ENCODE data around the gene C1GALT1.
"Not testable (repeated sequence)": the region's sequence is repeated elsewhere in the genome, so short reads cannot be mapped to it uniquely, and the experiment has no call there.

C1GALT1 gene

GRCh38 chr7:7166318-7166717 is 16.0 kb upstream of the C1GALT1 start:
- in situ Hi-C loops (cut with HindIII; ENCODE audit: low sequenced_read_pairs) = no loop called here

- in situ Hi-C loops (cut with HindIII; ENCODE audit: low sequenced_read_pairs) = no loop called here
Observed at GRCh38 chr7:7169296-7169695, 13.0 kb upstream of the C1GALT1 start.

GRCh38 chr7:7173956-7174632 is 8.2 kb upstream of the C1GALT1 start:
- in situ Hi-C loops (cut with HindIII; ENCODE audit: low sequenced_read_pairs) = no loop called here

DNA sequence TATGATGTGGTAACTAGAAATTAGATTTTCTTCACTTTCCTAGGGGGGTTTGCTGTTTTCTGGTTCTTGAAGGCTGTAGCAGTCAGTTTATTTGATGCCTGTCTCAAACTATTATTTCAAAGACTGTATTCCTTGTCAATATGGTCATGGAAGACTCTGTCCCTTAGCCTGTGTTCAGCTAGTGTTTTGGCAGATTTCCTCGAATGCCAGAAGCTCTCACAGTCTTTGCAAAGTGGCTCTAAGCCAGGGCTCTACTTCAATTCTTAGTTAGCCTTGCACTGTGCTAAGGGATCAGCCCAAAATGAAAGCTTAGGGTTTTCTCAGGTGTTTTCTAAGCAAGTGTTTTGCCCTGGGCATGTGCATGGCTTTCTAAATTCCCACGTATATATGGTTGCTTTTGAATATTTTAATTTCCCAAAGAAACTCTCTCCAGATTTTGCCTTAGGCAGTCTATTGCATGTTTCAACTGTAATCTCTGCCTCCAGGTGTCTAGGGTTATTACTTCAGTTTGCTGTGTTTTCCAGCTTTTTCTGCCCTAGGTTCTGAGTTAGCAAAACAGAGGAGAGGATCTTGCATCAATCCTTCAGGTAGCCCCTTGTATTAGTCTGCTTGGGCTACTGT is 7.2 kb upstream of the C1GALT1 start:
- in situ Hi-C loops (cut with HindIII; ENCODE audit: low sequenced_read_pairs) = no loop called here

DNA sequence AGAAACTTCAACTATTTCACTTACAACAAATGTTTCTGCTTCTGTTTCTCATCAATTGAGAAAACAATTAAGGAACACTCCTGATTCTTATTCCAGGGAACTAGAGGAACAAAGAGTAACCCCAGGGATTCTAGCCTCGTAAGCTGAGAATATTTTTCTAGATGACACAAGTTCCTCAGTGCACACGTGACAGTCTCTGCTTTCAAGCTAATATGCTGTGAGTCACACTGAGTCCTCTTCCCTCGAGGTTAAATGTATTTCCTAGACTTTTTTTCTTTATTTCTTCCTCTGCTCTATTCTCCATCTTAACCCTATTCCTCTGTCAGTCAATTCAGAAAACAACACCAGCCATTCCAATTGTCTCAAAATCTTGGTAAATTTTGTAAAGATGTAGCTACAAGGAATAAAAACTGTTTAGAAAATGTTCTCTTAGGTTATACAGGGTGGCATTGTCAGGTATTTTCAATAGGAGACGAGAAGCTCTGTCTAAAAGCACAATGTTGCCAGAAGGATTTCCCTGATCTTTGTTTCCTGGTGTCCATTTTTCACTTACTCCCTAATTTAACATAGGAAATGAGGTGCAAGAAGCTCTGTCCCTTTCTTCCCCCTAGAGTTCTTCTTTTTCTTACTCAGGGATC is 5.8 kb upstream of the C1GALT1 start:
- in situ Hi-C loops (cut with HindIII; ENCODE audit: low sequenced_read_pairs) = no loop called here

DNA sequence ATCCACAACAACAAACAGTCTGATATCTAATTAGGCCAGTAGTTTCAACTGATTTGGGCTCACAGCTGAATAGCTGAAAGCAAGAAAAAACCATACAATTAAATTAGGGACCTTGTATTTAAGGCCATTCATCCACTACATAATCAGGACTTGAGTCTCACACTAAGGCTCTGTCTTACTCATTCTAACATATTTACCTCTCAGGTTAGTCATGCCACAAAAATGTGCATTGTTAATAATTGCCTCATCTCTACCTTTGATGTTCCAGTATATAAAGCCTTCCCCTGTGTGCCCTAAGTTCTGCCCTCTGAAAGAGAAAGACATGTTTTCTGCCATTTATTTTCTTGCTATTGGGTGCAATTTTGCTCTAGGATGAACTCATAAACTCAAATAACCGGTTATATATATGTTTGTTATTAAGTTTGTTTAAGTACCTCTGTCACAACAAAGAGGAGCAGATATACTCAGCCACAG is 5.3 kb upstream of the C1GALT1 start:
- in situ Hi-C loops (cut with HindIII; ENCODE audit: low sequenced_read_pairs) = no loop called here

DNA sequence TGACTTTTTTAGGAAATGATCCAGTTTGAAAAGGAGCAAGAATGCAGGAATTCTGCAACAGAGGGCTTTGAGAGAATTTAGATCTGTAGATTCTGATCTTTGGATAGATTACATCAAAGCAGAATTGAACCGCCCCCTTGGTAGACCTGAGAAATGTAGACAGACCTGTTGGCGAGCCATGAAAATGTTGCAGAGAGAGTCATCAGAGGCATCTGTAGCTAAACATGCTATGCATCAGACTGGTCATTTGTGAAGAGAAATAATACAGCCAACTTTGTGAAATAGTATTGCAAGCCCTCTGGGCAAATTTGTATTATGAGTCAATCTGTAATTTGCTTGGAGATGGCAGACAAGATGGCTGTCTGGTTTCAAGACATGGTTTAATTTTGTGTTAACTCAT is 4.3 kb upstream of the C1GALT1 start:
- in situ Hi-C loops (cut with HindIII; ENCODE audit: low sequenced_read_pairs) = no loop called here

GRCh38 chr7:7178906-7179305 is 3.4 kb upstream of the C1GALT1 start:
- in situ Hi-C loops (cut with HindIII; ENCODE audit: low sequenced_read_pairs) = no loop called here

DNA sequence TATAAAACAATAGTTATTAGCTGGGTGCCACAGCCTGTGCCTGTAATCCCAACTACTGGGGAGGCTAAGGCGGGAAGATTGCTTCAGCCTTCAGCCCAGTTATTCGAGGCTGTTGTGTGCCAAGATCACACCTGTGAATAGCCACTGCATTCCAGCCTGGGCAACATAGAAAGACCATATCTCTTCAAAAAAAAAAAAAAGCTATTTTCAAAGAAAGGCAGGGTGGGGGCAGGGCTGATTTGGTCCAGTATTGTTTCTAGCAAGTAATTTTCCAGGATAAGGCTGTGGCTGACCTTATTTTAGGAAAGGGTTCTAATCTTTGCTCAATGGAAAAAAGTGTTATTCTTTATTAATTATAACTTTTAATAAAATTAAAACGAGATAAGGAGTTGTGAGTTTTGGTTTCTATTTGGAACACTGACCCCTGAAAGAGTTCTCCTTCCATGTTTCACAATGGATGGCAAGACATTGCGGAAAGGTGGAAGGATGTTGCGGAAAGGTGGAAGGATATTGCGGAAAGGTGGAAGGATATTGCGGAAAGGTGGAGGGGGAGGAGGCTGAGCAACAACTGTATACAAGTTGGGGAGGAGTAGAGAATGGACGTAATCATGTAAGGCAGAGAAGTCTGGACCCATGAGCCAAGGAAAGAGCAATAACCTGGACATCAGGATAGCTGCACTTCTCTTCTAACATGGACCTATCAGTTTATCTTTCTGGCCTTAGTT is 1.5 kb upstream of the C1GALT1 start:
- in situ Hi-C loops (cut with HindIII; ENCODE audit: low sequenced_read_pairs) = no loop called here

DNA sequence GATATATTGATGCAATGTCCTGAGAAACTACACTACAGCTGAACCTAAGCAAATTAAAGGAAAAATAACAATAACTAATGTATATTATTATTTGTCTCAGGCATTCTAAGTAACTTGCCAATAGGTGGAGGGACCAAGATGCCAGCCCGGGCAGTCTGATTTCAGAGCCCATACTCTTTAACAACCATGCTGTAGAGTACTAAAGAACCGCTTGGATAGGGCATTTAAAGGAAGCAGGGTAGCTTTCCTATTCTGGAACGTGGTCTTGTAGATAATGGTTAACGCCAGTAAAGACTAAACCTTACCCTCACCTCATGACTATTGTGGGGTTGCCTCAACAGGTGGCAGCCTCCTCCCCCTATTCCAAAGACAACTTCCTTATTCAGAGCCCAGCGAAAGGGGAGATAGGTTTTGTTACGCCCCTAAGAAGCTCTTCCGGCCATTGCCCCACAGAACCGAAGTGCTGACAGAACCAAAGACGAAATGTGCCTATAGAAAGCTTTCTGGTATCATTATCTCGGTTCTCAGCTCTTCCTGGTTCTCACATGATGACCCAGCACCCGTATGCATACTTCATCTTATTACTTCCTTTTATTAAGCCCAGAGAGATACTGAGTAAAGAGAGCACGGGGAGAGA is 707 bp upstream of the C1GALT1 start:
- in situ Hi-C loops (cut with HindIII; ENCODE audit: low sequenced_read_pairs) = no loop called here

- in situ Hi-C loops (cut with HindIII; ENCODE audit: low sequenced_read_pairs) = no loop called here
Observed at GRCh38 chr7:7183061-7183837, 905 bp downstream of the C1GALT1 start.

GRCh38 chr7:7183838-7184463 is 1.6 kb downstream of the C1GALT1 start:
- in situ Hi-C loops (cut with HindIII; ENCODE audit: low sequenced_read_pairs) = no loop called here

GRCh38 chr7:7185371-7185989 is 3.1 kb downstream of the C1GALT1 start:
- in situ Hi-C loops (cut with HindIII; ENCODE audit: low sequenced_read_pairs) = no loop called here

GRCh38 chr7:7188091-7188490 is 5.7 kb downstream of the C1GALT1 start:
- in situ Hi-C loops (cut with HindIII; ENCODE audit: low sequenced_read_pairs) = no loop called here

GRCh38 chr7:7188742-7189141 is 6.4 kb downstream of the C1GALT1 start:
- in situ Hi-C loops (cut with HindIII; ENCODE audit: low sequenced_read_pairs) = no loop called here

DNA sequence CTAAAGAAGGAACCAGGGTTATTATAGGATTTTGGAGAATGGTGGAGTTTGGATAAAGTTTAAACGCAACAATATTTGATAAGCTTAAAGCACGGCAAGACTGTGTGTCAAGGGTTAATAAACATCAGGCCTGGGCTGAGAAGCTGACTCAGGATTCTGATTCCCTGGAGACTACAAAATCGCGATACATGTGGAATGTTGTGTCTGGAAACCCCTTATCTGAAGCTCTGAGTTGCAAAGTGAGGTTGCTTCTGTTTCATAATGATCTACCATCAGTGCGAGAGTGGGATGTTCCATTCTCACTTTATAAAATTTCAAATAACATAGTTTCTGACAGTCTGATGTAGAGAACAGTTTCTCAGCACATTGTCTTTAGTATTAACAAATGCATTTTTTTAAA is 7.8 kb downstream of the C1GALT1 start:
- in situ Hi-C loops (cut with HindIII; ENCODE audit: low sequenced_read_pairs) = no loop called here

DNA sequence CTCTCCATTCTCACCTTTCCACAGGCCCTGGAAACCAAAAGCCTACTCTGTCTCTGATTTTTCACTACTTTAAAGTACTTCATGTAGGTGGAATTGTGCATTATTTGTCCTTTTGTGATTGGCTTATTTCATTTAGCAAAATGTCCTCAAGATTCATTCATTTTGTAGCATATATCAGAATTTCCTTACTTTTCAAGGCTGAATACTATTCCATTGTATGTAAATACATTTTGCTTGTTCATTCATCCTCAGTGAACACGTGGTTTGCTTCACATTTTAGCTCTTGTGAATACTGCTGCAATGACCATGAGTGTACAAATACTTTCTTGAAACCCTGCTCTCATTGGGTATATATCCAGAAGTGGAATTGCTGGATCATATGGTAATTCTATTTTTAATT is 8.8 kb downstream of the C1GALT1 start:
- in situ Hi-C loops (cut with HindIII; ENCODE audit: low sequenced_read_pairs) = no loop called here

DNA sequence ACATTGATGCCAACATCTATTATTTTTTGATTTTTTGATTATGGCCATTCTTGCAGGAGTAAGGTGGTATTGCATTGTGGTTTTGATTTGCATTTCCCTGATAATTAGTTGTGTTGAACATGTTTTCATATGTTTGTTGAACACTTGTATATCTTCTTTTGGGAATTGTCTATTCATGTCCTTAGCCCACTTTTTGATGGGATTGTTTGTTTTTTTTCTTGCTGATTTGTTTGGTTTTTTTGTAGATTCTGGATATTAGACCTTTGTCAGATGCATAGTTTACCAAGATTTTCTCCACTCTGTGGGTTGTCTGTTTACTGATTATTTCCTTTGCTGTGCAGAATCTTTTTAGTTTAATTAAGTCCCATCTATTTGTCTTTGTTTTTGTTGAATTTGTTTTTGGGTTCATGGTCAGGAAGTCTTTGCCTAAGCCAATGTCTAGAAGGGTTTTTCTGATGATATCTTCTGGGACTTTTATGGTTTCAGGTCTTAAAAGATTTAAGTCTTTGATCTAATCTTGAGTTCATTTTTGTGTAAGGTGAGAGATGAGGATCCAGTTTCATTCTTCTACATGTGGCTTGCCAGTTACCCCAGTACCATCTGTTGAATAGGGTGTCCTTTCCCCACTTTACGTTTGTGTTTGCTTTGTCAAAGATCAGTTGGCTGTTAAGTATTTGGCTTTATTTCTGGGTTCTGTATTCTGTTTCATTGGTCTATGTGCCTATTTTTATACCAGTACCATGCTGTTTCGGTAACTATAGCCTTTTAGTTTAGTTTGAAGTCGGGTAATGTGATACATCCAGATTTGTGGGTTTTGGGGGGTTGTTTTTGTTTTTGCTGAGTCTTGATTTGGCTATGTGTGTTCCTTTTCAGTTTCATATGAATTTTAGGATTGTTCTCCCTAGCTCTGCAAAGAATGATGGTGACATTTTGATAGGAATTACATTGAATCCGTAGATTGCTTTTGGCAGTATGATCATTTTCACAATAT is 10.7 kb downstream of the C1GALT1 start:
- in situ Hi-C loops (cut with HindIII; ENCODE audit: low sequenced_read_pairs) = not testable (repeated sequence)

Data from endothelial cell of hepatic sinusoid (primary cell).